Cardiac fibroblast (primary cell): ENCODE measurements around the gene IQGAP1.
"Not testable (repeated sequence)": the region's sequence is repeated elsewhere in the genome, so short reads cannot be mapped to it uniquely, and the experiment has no call there.

Experiments
- DNase-seq, 2 donors: peaks; one replicate each; pipeline versions ENCODE4 v3.0.0 to v3.0.0-alpha.2; 2010; ENCODE audit warnings: low read depth in 2 of 2
- H3K4me3 ChIP-seq, 2 donors: replicated peaks in 1 of 2; 1 replicate in 1 of 2; 2 replicates in 1 of 2; pipeline ENCODE4 v1.5.1; 2011; ENCODE audit warnings: low read depth in 2 of 2, low read length in 2 of 2, mild to moderate bottlenecking in 2 of 2, moderate library complexity in 1 of 2
- CTCF ChIP-seq: IDR thresholded peaks from one replicate; pipeline ENCODE4 v1.5.1; 2011; ENCODE audit warnings: low read depth, mild to moderate bottlenecking, low read length, inconsistent platforms

IQGAP1 gene

DNA sequence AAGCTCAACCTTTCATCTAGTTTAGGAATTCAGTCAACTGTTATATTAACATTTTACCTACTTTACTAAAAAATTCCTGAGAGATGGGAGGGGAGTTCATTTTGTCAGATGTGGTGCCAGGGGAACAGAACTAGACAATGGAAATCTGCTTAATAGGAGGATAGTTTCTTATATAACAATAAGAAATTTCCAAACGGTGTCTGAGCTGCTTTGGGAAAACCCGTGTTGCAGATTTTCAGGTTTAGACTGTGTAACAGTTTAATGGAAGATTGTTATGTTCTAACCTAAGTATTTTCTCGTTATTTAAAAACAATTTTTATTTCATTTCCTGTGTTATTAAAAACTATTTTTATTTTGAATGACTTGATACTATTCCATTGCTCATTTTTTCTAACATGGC is 19.3 kb downstream of the IQGAP1 start:
- TF ChIP-seq CTCF, result no peak
- DNase-seq, result no peak
- H3K4me3 ChIP-seq, result no peak overlapping the region

GRCh38 chr15:90407871-90408317 is 19.9 kb downstream of the IQGAP1 start:
- peak; percentile 38 to 79 for DNase-seq
- H3K4me3 ChIP-seq, result no peak overlapping the region
- no peak for TF ChIP-seq CTCF

- H3K4me3 ChIP-seq, result no peak overlapping the region
- DNase-seq, result no peak
- TF ChIP-seq CTCF, result no peak
These were observed 20.6 kb downstream of the IQGAP1 start for GRCh38 chr15:90408657-90409056.

DNA sequence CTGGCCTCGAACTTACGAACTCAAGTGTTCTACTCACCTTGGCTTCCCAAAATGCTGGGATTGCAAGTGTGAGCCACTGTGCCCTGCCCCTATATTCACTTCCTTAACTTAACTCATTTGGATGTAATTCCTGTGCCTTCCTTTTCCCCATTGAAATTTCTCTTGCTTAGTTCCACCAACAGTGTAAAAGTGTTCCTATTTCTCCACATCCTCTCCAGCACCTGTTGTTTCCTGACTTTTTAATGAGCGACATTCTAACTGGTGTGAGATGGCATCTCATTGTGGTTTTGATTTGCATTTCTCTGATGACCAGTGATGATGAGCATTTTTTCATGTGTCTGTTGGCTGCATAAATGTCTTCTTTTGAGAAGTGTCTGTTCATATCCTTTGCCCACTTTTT is 21.5 kb downstream of the IQGAP1 start:
- DNase-seq, result not testable (repeated sequence)

GRCh38 chr15:90410316-90410715 is 22.3 kb downstream of the IQGAP1 start:
- not testable (repeated sequence) for DNase-seq, H3K4me3 ChIP-seq

More for the DNA sequence above, 21.5 kb downstream of the IQGAP1 start:
- not testable (repeated sequence) for H3K4me3 ChIP-seq

- no peak overlapping the region for H3K4me3 ChIP-seq
- no peak for TF ChIP-seq CTCF
These were observed 23.1 kb downstream of the IQGAP1 start for GRCh38 chr15:90411176-90411575.

DNA sequence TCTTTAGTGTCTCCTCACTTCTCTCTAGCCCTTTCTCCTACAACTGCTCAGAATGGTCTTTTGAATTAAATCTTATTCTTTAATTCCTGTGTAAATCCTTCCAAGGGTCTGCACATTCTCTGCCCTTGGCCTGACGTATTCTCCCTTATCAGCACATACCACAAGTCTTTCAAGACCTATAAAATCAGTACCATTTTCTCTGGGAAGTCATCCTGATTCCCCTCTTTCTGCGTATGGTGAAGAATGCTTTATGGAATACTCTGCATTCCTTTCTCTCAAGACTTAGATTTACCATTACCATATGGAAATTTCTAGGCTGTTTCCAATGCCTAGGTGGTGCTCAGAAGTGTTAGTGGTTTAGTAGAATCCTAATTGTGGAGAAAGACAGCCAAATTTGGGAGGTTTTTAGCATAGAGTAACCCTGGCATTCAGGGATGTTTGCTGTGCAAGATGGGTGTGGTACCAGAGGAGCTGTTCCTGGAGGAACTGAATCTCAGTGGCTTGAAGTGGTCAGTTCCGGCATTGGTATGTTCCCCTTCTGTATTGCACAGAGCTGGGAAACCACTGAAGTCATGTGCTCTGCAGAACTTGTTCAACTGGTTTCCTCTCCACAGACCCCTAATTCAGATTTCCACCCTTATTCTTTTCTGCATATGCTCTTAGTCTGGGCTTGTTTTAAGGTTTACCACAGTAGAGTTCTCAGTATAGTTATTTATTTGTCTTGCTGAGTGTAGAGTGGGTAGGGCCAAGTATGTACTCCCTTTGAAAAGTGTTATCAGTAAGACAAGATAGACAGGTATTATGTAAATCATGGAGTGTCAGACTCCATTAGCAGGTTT is 24.5 kb downstream of the IQGAP1 start:
- DNase-seq, result peak; percentile 64 to 85
- no peak overlapping the region for H3K4me3 ChIP-seq
- no peak for TF ChIP-seq CTCF

More at GRCh38 chr15:90411176-90411575, 23.1 kb downstream of the IQGAP1 start:
- no peak for DNase-seq
